HCT116 (cell line): ENCODE measurements around the gene FITM1.

Source experiments
- EGR1 ChIP-seq: IDR thresholded peaks from 2 replicates; pipeline ENCODE4 v1.6.1; 2012; ENCODE audit warnings: low read depth
- EZH2 ChIP-seq: fragments of 200-600 bp; sonication (generic); IDR thresholded peaks from 2 replicates; pipeline ENCODE4 v1.6.1; 2017; ENCODE audit warnings: antibody characterized with exemption, mixed run types
- POLR2A ChIP-seq: IDR thresholded peaks from 2 replicates; pipeline ENCODE4 v1.7.0; 2011; ENCODE audit warnings: borderline replicate concordance; ENCODE audit not compliant: insufficient read depth, insufficient read length; ENCODE audit errors: extremely low read depth
- RAD21 ChIP-seq: IDR thresholded peaks from 2 replicates; pipeline ENCODE4 v1.6.1; 2012; ENCODE audit warnings: low read depth, mild to moderate bottlenecking
- ZFX ChIP-seq: fragments of 450-650 bp; IDR thresholded peaks from 2 replicates; pipeline ENCODE4 v1.6.1; 2017
- TF ChIP-seq, protein P1 (sequence below): IDR thresholded peaks from 2 replicates; pipeline ENCODE4 v1.6.1; 2012
- TF ChIP-seq, protein P2 (sequence below), 3 experiments: fragments of 200-600 bp in 1 of 3; sonication (generic) in 1 of 3; IDR thresholded peaks in 2 of 3; conservative IDR thresholded peaks in 1 of 3; 2 replicates each; pipeline ENCODE4 v1.5.1; 2012 to 2017; ENCODE audit warnings: low read depth in 2 of 3, low read length in 2 of 3, antibody characterized with exemption in 1 of 3, borderline replicate concordance in 1 of 3, control low read depth in 1 of 3, mild to moderate bottlenecking in 1 of 3, mixed read lengths in 1 of 3, mixed run types in 1 of 3, moderate library complexity in 1 of 3; ENCODE audit not compliant: insufficient read depth in 1 of 3
- TF ChIP-seq, protein P3 (sequence below): IDR thresholded peaks from 2 replicates; pipeline ENCODE4 v1.6.1; 2012

DNA sequence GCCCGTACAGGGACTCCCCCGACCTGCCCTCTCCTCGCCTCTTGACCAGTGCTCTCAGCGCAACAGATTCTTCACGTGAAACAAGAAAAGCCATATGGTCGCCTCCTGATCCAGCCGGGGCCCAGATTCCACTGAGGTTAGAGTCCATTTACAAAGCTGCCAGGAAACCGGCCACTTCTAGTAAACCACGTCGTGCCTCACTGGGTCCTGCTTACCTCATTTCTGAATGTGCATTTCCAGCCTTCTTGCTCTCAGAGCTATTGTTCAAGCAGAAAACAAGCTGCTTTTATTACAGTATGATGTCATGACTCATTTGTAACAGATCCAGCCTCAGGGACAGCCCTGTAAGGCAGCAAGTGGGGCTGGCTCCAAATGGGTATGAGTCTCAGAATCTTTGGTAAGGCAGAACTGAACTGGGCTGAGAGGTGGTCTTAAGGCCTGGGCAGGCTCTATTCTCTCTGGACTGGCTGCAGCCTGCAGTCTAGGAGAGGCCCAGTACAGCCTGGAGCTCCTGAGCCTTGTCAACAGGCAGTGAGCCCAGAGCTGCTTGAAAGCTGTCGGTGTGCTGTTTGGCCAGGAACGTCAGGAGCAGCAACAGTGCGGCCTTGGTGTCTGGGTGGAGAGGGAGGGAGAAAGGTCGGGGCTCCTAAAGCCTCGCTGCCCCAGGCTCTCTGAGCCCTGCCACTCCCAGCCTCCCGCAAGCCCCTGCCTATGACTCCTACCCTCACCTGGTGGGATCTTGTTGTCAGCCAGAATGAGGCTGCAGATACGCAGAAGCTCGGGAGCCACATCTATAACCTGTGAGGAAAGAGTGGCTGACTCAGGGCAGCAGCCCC lies 49.7 kb downstream of the FITM1 start:
- TF ChIP-seq, protein P1, sequence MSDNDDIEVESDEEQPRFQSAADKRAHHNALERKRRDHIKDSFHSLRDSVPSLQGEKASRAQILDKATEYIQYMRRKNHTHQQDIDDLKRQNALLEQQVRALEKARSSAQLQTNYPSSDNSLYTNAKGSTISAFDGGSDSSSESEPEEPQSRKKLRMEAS: no peak
- TF ChIP-seq, protein P2, sequence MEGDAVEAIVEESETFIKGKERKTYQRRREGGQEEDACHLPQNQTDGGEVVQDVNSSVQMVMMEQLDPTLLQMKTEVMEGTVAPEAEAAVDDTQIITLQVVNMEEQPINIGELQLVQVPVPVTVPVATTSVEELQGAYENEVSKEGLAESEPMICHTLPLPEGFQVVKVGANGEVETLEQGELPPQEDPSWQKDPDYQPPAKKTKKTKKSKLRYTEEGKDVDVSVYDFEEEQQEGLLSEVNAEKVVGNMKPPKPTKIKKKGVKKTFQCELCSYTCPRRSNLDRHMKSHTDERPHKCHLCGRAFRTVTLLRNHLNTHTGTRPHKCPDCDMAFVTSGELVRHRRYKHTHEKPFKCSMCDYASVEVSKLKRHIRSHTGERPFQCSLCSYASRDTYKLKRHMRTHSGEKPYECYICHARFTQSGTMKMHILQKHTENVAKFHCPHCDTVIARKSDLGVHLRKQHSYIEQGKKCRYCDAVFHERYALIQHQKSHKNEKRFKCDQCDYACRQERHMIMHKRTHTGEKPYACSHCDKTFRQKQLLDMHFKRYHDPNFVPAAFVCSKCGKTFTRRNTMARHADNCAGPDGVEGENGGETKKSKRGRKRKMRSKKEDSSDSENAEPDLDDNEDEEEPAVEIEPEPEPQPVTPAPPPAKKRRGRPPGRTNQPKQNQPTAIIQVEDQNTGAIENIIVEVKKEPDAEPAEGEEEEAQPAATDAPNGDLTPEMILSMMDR (IDR thresholded peaks at IDR 0.05 in 2 of 3, conservative IDR thresholded peaks at IDR 0.05 in 1 of 3; ENCODE audit: borderline replicate concordance in 1 of 3, insufficient read depth in 1 of 3, low read depth in 2 of 3, low read length in 2 of 3): no peak
- TF ChIP-seq POLR2A (no peak), EZH2 (no peak), ZFX (no peak), EGR1 (no peak), RAD21 (no peak)
- TF ChIP-seq, protein P3, sequence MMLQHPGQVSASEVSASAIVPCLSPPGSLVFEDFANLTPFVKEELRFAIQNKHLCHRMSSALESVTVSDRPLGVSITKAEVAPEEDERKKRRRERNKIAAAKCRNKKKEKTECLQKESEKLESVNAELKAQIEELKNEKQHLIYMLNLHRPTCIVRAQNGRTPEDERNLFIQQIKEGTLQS: no peak
